Skeletal muscle tissue (tissue), 4 donors: Measurements from ENCODE around the gene CNTNAP2. TPM values are rescaled to one million over a fixed set of nuclear protein-coding genes. Genes with fewer than 3 reads are reported as not detected.

ENCODE experiments used
- H3K27ac ChIP-seq: one replicate; pipeline ENCODE4 v1.7.0; 2013; ENCODE audit warnings: mild to moderate bottlenecking, low read depth, low read length, inconsistent platforms
- H3K27me3 ChIP-seq, 3 donors: one replicate each; pipeline ENCODE4 v1.7.0; 2013; ENCODE audit warnings: low read length in 3 of 3; ENCODE audit not compliant: control insufficient read depth in 3 of 3, insufficient read depth in 3 of 3
- H3K36me3 ChIP-seq, 3 donors: one replicate each; pipeline ENCODE4 v1.7.0; 2013; ENCODE audit warnings: low read length in 3 of 3; ENCODE audit not compliant: control insufficient read depth in 3 of 3, insufficient read depth in 3 of 3
- H3K4me1 ChIP-seq, 3 donors: one replicate each; pipeline ENCODE4 v1.7.0; 2013; ENCODE audit warnings: low read length in 3 of 3, mild to moderate bottlenecking in 3 of 3; ENCODE audit not compliant: control insufficient read depth in 3 of 3, insufficient read depth in 3 of 3
- H3K4me3 ChIP-seq, 3 donors: one replicate each; pipeline ENCODE4 v1.7.0; 2013; ENCODE audit warnings: low read length in 3 of 3
- H3K9ac ChIP-seq, 3 donors: one replicate each; pipeline ENCODE4 v1.7.0; 2013; ENCODE audit warnings: low read length in 3 of 3, mild to moderate bottlenecking in 3 of 3, moderate library complexity in 2 of 3, low read depth in 1 of 3
- H3K9me3 ChIP-seq, 3 donors: one replicate each; pipeline ENCODE4 v1.7.0; 2013; ENCODE audit warnings: low read length in 3 of 3; ENCODE audit not compliant: control insufficient read depth in 3 of 3
- total RNA-seq: library from RNA; depleted of rRNA; stranded (reverse); fragments of >200 nt; gene quantifications from one replicate; pipeline ENCODE4 v1.2.3, GENCODE V29; 2014
- donor health status: Osteomylitis.

The CNTNAP2 gene
- total RNA-seq, 1 donor from 2014 or later, result 14.1 TPM

DNA sequence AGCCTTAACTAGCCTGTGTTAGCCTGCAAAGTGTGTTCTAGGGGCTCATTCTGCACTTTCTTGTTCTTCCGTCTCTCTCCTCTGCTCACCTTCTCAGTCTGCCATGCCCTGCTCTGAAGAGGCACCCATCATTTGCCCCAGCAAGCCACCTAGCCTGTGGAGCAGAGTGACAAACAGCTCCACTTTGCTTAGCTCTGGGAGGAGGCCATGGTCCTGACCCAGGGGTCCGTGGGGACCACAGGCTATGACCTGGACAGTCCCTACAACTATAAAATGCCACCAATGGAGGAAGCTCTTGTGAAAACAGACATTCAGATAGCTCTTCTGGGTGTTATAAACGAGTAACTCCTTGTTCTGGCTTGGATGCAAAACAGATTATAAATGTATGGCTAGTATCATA is 1029.6 kb downstream of the CNTNAP2 start:
- Histone ChIP-seq H3K36me3 (no peaks in the 10 kb centered on the region), H3K4me3 (no peak overlapping the region), H3K27ac (no peak overlapping the region), H3K9ac (no peak overlapping the region), H3K27me3 (no peaks in the 10 kb centered on the region), H3K4me1 (no peaks in the 10 kb centered on the region), H3K9me3 (peaks cover 0 to 3% (median 0%) of the 10 kb centered on the region in 3 donors)

DNA sequence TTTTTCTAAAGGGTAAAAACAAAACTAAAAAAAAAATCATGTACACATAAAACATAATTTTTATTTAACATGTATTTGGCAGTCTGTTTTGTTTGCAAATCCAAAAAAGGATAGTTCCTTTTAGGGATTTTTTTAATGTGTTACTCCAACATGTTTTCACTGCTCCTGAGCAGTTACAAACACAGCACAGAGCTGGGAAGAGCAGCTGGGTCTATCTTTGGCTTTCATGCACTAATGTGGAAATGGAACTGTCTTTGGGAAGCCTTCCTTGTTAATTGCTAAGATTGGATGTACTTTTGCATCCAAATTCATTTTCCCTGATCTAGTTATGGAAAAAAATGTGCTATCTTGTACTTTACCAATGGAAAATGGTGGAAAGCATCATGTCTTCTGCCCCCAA is 1035.1 kb downstream of the CNTNAP2 start:
- Histone ChIP-seq H3K27me3 (no peaks in the 10 kb centered on the region), H3K4me1 (no peaks in the 10 kb centered on the region), H3K36me3 (no peaks in the 10 kb centered on the region), H3K9me3 (peaks cover 0 to 3% (median 0%) of the 10 kb centered on the region in 3 donors), H3K4me3 (no peak overlapping the region), H3K27ac (no peak overlapping the region), H3K9ac (no peak overlapping the region)

DNA sequence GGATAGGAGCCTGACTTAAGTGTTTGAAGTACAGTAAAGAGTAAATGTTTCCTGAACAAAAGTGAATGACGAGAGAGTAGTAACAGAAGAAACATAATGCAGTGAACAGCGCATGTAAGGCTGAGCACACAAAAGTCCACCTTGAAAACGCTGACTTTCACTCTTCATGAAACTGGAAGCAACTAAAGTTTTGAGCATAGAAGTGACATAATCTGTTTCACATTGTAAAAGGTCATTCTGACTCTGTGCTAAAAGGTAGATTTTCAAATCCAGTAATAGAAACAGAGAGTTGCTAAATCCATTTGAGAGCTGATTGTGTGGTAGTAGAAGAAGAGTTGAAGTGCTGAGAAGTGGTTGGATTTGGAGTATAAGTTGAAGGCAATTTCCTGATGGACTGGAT is 1037.0 kb downstream of the CNTNAP2 start:
- no peak overlapping the region for H3K9ac ChIP-seq
- peaks cover 0 to 3% (median 0%) of the 10 kb centered on the region in 3 donors for H3K9me3 ChIP-seq
- H3K27ac ChIP-seq, result no peak overlapping the region
- H3K36me3 ChIP-seq, result no peaks in the 10 kb centered on the region
- no peak overlapping the region for H3K4me3 ChIP-seq
- H3K27me3 ChIP-seq, result no peaks in the 10 kb centered on the region
- no peaks in the 10 kb centered on the region for H3K4me1 ChIP-seq

DNA sequence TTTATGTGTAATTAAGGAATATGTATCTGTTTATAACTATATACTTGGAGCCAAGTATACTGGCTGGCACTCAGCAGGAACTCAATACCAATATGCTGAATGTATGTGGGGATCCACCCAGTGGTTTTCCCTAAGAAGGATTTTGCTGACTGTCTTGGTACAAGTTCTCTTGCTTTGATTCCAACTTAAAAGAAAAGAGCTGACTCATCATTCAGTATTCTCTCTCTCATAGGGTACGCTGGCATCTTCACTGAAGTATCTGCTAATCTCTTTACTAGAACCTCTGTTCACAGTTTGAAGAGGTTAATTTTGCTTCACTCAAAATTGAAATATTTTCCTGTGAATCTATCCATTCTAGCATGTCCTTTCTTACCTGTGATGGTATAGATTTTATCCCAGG is 1044.8 kb downstream of the CNTNAP2 start:
- Histone ChIP-seq H3K36me3 (no peaks in the 10 kb centered on the region), H3K27ac (no peak overlapping the region), H3K9me3 (no peaks in the 10 kb centered on the region), H3K4me1 (no peaks in the 10 kb centered on the region), H3K9ac (no peak overlapping the region), H3K27me3 (no peaks in the 10 kb centered on the region), H3K4me3 (no peak overlapping the region)

DNA sequence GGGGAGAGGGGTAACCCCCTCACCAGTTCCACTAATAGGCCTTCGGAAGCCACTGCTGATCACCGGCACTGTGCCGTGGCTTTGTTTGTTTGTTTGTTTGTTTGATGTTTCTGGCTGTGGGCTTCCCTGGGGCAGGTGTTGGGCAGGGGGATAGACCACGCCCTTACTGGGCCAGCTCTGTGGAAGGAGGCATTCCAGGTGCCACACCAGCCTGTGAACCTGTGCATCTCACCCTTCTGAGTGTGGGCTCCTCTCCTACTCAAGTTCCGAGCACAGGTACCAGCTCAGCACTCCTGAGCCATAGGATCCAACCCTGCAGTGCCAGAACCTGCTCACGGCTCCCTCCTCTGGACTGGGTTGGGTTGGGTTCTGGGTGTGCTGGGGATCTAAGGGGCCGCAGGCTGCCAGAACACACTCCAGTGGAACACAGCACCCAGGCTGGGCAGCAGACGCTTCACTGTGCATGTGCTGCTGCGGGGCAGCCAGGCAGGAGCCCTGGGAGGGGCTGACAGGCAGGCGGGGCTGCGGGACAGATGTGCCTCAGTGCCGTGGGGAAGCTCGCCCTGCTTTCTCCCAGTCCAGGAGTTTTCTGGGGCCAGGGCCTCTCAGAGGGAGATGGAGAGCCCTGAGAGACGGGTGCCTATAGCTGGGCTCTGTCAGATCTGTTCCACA is 1053.9 kb downstream of the CNTNAP2 start:
- Histone ChIP-seq H3K9ac (no peak overlapping the region), H3K4me3 (no peak overlapping the region), H3K36me3 (no peaks in the 10 kb centered on the region), H3K9me3 (no peaks in the 10 kb centered on the region), H3K27ac (no peak overlapping the region), H3K4me1 (no peaks in the 10 kb centered on the region), H3K27me3 (no peaks in the 10 kb centered on the region)

DNA sequence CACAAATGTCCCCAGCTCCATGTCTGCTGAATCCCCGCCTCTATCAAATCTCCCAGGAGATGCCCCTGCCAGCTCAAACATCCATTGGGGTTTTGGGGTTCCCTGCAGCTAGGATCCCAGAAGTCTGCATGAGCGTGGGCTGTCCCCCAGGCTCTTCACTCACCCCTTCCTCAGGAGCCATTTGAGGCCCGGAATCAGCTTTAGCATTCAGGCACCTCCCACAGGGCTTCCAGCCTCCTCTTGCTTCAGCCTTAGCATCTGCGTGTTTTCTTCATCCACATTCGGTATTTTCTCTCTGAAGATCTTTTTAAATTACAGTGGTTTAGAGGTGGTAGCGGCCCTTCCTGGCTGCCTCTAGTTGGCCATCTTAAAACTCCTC is 1054.4 kb downstream of the CNTNAP2 start:
- Histone ChIP-seq H3K27ac (no peak overlapping the region), H3K4me3 (no peak overlapping the region), H3K36me3 (no peaks in the 10 kb centered on the region), H3K4me1 (no peaks in the 10 kb centered on the region), H3K9me3 (no peaks in the 10 kb centered on the region), H3K9ac (no peak overlapping the region), H3K27me3 (no peaks in the 10 kb centered on the region)

DNA sequence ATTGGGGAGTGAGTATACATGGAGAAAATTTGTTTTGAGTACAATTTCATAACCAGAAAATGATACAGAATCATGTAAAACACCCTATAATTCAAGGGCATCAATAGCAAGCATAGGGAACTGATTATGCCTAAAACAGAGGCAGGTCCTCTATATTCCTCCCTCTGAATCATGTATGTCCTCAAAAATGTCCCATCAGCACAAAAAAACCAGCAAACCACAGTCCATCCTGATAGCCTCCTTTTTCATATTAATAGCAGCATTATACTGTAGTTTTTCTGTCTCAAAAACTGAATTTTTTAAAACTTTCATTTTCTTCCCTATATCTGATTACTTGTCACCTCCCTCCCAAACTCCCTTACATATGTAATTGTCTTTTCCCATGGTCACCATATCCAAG is 1057.3 kb downstream of the CNTNAP2 start:
- Histone ChIP-seq H3K27me3 (no peaks in the 10 kb centered on the region), H3K36me3 (no peaks in the 10 kb centered on the region), H3K9ac (no peak overlapping the region), H3K9me3 (no peaks in the 10 kb centered on the region), H3K27ac (no peak overlapping the region), H3K4me1 (no peaks in the 10 kb centered on the region), H3K4me3 (no peak overlapping the region)

DNA sequence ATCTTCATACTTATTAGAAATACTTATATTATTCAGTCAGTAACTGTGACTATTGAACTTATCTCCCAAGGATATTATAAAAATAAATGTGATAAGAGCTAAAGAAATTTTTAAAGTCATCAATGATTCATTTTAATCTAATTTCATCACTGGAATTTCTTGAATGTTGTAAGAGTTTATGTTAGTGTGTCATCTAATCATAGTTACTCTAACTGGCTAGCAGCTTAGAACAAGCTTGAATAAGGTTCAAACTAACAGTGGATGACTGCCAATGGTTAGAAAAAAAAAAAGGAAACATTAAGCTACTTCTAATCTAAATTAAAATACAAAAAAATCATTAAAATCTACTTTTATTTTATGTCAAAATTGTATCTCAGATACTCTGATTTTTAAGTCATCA is 1066.3 kb downstream of the CNTNAP2 start:
- no peaks in the 10 kb centered on the region for H3K36me3 ChIP-seq
- no peak overlapping the region for H3K9ac ChIP-seq
- no peaks in the 10 kb centered on the region for H3K27me3 ChIP-seq
- no peaks in the 10 kb centered on the region for H3K4me1 ChIP-seq
- no peaks in the 10 kb centered on the region for H3K9me3 ChIP-seq
- no peak overlapping the region for H3K27ac ChIP-seq
- no peak overlapping the region for H3K4me3 ChIP-seq

DNA sequence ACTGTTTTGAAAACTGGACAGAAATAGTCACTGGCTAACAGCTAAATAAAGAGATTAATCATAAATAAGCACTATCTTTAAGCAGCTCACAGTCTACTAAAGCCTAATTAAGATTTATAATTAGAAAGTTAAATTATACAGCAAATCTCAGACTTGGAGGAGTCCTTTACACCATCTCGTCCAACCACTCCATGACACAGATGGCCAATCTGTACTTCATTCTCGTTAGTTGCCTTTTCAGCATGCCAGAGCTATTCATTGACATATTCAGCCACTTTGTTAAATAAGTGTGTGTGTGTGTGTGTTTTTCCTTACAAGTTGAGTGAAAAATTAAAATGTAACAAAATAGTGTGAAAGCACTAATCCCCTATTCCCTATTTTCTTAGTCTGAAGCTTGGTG is 1066.7 kb downstream of the CNTNAP2 start:
- Histone ChIP-seq H3K4me1 (no peaks in the 10 kb centered on the region), H3K9me3 (no peaks in the 10 kb centered on the region), H3K27ac (no peak overlapping the region), H3K4me3 (no peak overlapping the region), H3K27me3 (no peaks in the 10 kb centered on the region), H3K36me3 (no peaks in the 10 kb centered on the region), H3K9ac (no peak overlapping the region)

DNA sequence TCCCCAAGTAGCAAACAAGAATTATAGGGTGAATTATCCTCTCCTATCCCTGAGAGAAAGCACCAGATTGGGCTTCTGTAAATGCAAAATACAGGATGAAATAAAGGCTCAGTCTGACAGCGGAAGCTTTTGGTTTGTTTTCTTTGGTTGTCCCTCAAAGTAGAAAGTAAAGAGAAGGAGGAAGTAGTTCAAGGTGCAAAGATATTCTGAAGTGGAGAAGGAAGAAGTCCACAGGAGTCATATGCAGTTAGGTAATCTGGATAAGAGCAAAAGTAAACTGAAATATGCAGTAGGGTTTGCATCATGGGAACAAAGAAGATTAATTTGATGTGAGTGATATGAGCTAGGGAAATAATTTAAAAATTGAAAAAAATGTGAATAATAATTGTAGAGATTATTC is 1071.9 kb downstream of the CNTNAP2 start:
- Histone ChIP-seq H3K4me1 (no peaks in the 10 kb centered on the region), H3K9me3 (no peaks in the 10 kb centered on the region), H3K27ac (no peak overlapping the region), H3K36me3 (no peaks in the 10 kb centered on the region), H3K27me3 (no peaks in the 10 kb centered on the region), H3K4me3 (no peak overlapping the region), H3K9ac (no peak overlapping the region)
